PC-3 (cell line): ENCODE data around the gene ZCCHC7.

ENCODE experiments used
- EZH2 ChIP-seq: fragments of 300-600 bp; sonication (generic); IDR thresholded peaks from one replicate; pipeline ENCODE4 v1.6.1; 2017; ENCODE audit warnings: antibody characterized with exemption, mild to moderate bottlenecking, low read length; ENCODE audit not compliant: unreplicated experiment
- EZH2phosphoT487 ChIP-seq: fragments of 300-600 bp; sonication (generic); IDR thresholded peaks from 2 replicates; pipeline ENCODE4 v1.6.1; 2018; ENCODE audit warnings: mild to moderate bottlenecking, antibody characterized with exemption, low read length, borderline replicate concordance
- TF ChIP-seq, protein P1 (sequence below): fragments of 300-600 bp; sonication (generic); conservative IDR thresholded peaks from 2 replicates; pipeline ENCODE4 v1.5.1; 2017; ENCODE audit warnings: antibody characterized with exemption, low read depth, mild to moderate bottlenecking, low read length

DNA sequence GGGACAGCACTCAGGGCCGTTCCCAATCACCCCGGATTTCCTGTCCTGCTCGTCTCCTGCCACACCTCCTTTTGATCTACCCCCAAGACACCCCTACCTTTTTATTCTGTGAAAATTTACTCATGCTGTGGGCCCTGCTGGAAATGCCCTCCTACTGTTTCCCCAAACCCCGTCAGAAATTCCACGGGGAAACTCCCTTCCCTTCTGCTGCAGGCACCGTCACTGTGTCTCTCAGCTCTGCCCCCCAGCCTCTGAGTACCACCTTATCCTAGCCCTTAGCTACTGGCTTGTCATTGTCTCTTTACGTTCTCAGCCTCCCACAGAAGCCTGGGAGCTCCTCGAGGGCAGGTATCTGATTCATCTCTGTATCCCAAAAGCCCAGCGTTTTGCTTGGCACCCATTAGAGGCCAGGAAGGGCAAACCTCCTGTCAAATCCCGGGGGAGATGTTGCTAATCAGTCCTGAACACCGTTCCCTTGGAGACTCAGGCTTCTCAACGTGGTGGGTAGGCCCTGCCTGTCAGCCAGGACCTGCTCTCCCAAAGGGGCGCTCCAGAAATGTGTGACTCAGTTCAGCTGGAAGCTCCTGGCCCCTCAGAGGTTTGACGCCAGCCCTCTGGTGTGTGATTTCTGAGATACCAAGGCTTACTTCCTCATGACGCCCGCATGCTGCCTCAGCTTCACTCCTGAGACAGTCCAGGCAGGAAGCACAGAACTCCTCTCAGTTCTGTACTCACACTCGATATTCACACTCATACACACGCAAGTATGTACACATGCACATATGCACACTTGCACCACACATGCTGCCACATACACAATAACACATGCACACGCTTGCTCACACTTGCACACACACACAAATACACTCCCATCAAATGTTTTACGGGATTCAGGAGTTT is 251.4 kb downstream of the ZCCHC7 start:
- TF ChIP-seq, protein P1, sequence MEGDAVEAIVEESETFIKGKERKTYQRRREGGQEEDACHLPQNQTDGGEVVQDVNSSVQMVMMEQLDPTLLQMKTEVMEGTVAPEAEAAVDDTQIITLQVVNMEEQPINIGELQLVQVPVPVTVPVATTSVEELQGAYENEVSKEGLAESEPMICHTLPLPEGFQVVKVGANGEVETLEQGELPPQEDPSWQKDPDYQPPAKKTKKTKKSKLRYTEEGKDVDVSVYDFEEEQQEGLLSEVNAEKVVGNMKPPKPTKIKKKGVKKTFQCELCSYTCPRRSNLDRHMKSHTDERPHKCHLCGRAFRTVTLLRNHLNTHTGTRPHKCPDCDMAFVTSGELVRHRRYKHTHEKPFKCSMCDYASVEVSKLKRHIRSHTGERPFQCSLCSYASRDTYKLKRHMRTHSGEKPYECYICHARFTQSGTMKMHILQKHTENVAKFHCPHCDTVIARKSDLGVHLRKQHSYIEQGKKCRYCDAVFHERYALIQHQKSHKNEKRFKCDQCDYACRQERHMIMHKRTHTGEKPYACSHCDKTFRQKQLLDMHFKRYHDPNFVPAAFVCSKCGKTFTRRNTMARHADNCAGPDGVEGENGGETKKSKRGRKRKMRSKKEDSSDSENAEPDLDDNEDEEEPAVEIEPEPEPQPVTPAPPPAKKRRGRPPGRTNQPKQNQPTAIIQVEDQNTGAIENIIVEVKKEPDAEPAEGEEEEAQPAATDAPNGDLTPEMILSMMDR: no peak
- TF ChIP-seq EZH2 (no peak), EZH2phosphoT487 (no peak)
